SK-N-SH (cell line): ENCODE results near the gene ARHGAP45.
"Not testable (repeated sequence)": the region's sequence is repeated elsewhere in the genome, so short reads cannot be mapped to it uniquely, and the experiment has no call there.

Experiments
- CHD2 ChIP-seq: fragments of 150-350 bp; IDR thresholded peaks from 2 replicates; pipeline ENCODE4 v1.6.1; 2018; ENCODE audit warnings: low read length; ENCODE audit not compliant: partially characterized antibody
- CTCF ChIP-seq: fragments of 200-600 bp; sonication (generic); IDR thresholded peaks from 2 replicates; pipeline ENCODE4 v1.6.1; 2017; ENCODE audit warnings: antibody characterized with exemption, mild to moderate bottlenecking, moderate library complexity
- GATA2 ChIP-seq: sonication (generic); formaldehyde crosslinking; IDR thresholded peaks from 2 replicates; pipeline ENCODE4 v1.5.0; 2020; ENCODE audit warnings: mild to moderate bottlenecking, missing genetic modification reagents
- IRF3 ChIP-seq: fragments of 150-350 bp; IDR thresholded peaks from 2 replicates; pipeline ENCODE4 v1.6.1; 2016; ENCODE audit warnings: mild to moderate bottlenecking, low read depth, low read length
- JUND ChIP-seq: IDR thresholded peaks from 2 replicates; pipeline ENCODE4 v1.4.0; 2012
- MAX ChIP-seq: IDR thresholded peaks from 2 replicates; pipeline ENCODE4 v1.4.0; 2012; ENCODE audit warnings: low read depth
- MEF2A ChIP-seq: IDR thresholded peaks from 2 replicates; pipeline ENCODE4 v1.4.0; 2012; ENCODE audit warnings: low read depth, borderline replicate concordance
- PBX3 ChIP-seq: IDR thresholded peaks from 2 replicates; pipeline ENCODE4; 2012
- POLR2AphosphoS5 ChIP-seq: IDR thresholded peaks from 2 replicates; pipeline ENCODE4 v1.6.1; 2012; ENCODE audit warnings: low read depth, low read length
- RAD21 ChIP-seq: IDR thresholded peaks from 2 replicates; pipeline ENCODE4 v1.6.1; 2012; ENCODE audit warnings: mild to moderate bottlenecking, low read length
- REST ChIP-seq: IDR thresholded peaks from 2 replicates; pipeline ENCODE4 v1.6.1; 2012; ENCODE audit warnings: mild to moderate bottlenecking, low read depth, low read length, moderate library complexity
- SIN3A ChIP-seq: IDR thresholded peaks from 2 replicates; pipeline ENCODE4 v1.6.1; 2012; ENCODE audit warnings: low read depth, mild to moderate bottlenecking, low read length, moderate library complexity, borderline replicate concordance
- TAF1 ChIP-seq: IDR thresholded peaks from 2 replicates; pipeline ENCODE4 v1.6.1; 2012; ENCODE audit warnings: low read depth, mild to moderate bottlenecking, low read length, moderate library complexity, borderline replicate concordance
- USF1 ChIP-seq: IDR thresholded peaks from 2 replicates; pipeline ENCODE4 v1.4.0; 2012; ENCODE audit warnings: low read depth, borderline replicate concordance

- TF ChIP-seq CTCF; REST; PBX3; MAX; RAD21; CHD2; GATA2 (CRISPR knock-in tag); USF1; POLR2AphosphoS5; TAF1; SIN3A; IRF3; JUND; MEF2A: not testable (repeated sequence)
These were observed 62.1 kb downstream of the ARHGAP45 start for GRCh38 chr19:1129084-1129483.
